GM20431 (cell line): ENCODE measurements around the gene SYK.
"Not testable (repeated sequence)": the region's sequence is repeated elsewhere in the genome, so short reads cannot be mapped to it uniquely, and the experiment has no call there.

Experiments used
- in situ Hi-C: fragments of 300-500 bp; cut with MseI, MboI; formaldehyde crosslinking; loops from one replicate; pipeline ENCODE4 v1.15.0; 2020; ENCODE audit warnings: low sequenced_read_pairs; ENCODE audit not compliant: unreplicated experiment

SYK gene

DNA sequence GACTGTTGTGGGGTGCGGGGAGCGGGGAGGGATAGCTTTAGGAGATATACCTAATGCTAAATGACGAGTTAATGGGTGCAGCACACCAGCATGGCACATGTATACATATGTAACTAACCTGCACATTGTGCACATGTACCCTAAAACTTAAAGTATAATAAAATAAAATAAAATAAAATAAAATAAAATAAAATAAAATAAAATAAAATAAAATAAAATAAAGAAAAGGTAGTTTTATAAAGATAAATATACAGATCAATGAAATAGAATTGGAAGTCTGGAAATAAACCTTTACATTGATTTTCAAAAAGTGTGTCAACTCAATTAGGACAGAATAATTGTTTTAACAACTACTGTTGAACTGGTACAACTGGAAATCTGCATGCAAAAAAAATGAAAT is 8.6 kb upstream of the SYK start:
- in situ Hi-C loops: not testable (repeated sequence)

- in situ Hi-C loops: no loop called here
Observed at GRCh38 chr9:90793729-90794128, 7.9 kb upstream of the SYK start.

DNA sequence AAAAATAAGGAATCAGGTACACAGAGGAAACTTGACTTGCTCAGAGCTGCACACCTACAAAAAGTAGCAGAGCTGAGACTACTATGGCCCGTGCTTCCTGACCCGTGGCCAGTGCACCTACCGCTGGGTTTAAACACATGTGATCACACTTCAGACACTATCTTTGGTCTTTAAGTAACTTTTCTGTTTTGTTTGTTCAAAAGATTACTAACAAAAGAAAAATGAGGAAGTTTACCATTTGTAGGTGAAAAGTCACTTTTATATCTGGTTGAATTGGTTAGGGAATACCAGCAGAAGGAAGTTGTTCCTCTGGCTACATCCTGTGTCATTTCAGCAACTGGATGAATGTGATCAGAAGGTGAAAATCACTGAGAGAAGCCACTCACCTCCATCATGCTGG is 6.5 kb upstream of the SYK start:
- in situ Hi-C loops: no loop called here

DNA sequence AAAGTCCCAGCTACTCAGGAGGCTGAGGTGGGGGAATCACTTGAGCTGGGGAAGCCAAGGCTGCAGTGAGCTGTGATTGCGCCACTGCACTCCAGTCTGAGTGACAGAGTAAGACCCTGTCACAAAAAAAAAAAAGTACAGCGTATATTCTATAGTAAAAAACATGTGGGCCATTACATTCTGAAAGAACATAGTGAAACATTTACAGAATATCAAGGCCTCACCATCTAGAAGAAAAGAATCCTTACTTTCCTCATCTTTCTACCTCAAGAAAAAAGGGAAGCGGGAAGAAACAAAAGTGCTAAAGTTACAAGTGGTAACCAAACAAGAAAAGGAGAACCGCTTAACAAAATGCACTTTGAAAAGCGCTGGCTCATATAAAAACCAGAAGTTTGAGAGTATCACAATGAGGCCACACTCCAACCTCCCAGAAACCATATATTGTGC is 5.7 kb upstream of the SYK start:
- in situ Hi-C loops: no loop called here

DNA sequence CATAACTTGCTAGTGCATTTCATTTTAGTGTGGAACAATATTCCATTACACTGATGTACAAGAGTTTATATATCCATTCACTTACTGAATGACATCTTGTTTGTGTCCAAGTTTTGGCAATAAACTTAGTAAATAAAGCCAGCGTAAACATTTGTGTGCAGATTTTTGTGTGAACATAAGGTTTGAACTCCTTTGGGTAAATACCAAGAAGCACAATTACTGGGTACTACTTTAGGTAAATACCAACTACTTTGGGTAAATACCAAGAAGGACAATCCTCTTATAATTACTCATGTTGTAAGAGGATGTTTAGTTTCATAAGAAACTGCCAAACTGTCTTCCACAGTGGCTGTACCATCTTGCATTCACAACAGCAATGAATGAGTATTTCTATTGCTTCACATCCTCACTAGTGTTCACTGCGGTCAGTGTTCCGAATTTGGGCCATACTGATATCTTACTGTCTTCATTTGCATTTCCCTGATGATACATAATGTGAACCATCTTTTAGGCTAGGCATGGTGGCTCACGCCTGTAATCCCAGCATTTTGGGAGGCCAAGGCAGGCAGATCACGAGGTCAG is 2.3 kb upstream of the SYK start:
- in situ Hi-C loops: no loop called here

GRCh38 chr9:90801973-90802322 is 329 bp downstream of the SYK start:
- in situ Hi-C loops: no loop called here

- in situ Hi-C loops: no loop called here
Observed at GRCh38 chr9:90802386-90802985, 867 bp downstream of the SYK start.

- in situ Hi-C loops: no loop called here
Observed at GRCh38 chr9:90803860-90804593, 2.4 kb downstream of the SYK start.

DNA sequence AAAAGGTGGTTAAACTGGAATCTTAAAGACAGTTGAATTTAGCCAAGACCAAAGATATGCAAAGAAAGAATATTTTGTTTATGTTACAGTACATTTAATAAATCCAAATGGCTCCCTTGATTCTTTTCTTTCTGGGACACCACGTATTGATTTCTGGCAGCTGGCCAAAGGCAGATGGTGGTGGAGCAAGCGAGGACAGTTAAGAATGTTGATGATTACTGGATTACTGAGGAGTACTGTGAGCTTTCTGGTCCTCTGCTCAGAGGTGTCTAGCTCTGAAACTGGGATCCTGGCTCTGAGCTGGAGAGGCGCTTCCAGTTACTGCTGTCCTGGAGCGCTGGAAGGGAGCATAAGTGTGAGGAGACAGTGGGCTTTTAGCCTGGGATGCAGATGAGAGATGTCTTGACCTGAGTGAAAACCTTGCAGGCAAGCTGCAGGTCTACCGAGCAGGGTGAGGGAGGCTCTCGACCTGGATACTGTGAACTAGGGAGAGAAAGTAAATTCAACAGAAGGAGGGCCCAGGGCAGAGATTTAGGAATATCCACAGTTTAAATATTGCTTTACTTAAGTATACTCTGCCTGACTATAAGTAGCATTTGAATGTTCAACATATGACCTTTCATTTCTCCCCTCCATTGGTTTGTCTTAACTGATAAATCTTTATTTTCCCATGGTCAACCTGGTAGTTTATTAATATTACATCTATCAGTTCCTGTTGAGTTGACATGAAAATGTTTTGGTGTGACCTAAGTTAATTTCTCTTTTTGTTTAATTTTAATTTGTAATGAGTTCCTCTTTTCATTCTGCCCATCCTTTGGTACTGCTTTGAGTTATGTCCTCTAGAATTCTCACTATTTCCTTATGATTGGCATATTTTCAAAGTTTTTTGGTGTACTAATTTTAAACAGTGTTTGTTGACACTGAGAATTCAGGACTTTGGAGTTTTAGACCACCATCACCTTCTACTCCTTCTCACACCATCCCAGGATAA is 3.7 kb downstream of the SYK start:
- in situ Hi-C loops: no loop called here

GRCh38 chr9:90807006-90807405 is 5.4 kb downstream of the SYK start:
- in situ Hi-C loops: no loop called here

- in situ Hi-C loops: no loop called here
Observed at GRCh38 chr9:90808398-90808797, 6.8 kb downstream of the SYK start.

GRCh38 chr9:90808890-90809685 is 7.5 kb downstream of the SYK start:
- in situ Hi-C loops: no loop called here

GRCh38 chr9:90810691-90811090 is 9.1 kb downstream of the SYK start:
- in situ Hi-C loops: no loop called here

DNA sequence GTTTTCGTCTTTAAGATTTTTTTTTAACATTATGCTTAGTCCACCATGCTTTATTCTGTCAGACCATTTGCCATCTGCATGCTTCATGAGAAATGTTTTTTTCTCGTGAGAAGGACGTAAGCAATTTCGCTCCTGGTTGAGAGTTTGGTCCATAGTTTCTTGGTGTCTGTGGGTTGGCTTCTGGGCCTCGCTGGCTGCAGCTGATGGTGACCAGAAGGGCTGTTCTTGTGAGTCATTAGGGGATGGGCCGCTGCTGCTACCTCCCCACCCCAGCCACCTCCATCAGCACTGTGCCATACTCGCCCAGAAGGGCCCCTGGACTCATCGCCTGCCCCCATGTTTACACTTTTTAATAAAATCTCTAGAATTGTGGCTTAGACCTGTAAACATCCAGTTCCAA is 11.4 kb downstream of the SYK start:
- in situ Hi-C loops: no loop called here

DNA sequence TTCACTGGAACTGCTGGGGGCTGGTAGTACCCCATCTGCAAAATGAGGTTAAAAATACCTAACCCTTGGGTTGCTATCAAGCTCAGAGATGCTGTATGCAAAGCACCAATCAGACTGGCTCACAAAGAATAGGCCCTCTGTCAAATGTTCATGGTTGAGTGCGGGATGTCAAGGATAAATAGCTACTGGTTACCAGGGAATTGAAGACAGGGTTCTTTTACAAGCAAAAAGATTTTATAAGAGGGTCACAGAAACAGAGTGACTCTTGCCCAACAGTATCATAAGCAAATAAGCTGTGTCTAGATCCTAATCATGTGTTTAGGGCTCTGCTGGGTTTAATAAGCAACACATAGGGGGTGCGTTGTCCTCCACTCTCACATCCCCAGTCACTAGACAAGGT is 11.9 kb downstream of the SYK start:
- in situ Hi-C loops: no loop called here

DNA sequence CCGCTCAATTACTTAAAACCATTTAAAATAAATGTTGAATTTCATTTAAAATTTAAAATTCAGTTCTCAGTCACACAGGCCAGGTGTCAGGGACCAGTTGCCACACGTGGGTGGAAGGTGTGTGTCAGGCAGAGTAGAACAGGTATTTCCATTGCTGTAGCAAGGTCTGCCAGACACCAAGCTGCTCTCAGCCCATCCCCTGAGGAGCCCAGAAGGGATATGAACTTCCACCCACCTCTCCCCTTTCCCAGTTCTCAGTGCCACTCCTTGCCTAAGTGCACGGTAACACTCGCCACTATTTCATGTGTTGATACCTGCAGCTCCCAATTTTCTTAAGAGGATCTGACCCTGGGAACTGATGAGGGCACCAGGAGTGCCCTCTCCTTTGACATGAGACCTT is 12.7 kb downstream of the SYK start:
- in situ Hi-C loops: no loop called here

DNA sequence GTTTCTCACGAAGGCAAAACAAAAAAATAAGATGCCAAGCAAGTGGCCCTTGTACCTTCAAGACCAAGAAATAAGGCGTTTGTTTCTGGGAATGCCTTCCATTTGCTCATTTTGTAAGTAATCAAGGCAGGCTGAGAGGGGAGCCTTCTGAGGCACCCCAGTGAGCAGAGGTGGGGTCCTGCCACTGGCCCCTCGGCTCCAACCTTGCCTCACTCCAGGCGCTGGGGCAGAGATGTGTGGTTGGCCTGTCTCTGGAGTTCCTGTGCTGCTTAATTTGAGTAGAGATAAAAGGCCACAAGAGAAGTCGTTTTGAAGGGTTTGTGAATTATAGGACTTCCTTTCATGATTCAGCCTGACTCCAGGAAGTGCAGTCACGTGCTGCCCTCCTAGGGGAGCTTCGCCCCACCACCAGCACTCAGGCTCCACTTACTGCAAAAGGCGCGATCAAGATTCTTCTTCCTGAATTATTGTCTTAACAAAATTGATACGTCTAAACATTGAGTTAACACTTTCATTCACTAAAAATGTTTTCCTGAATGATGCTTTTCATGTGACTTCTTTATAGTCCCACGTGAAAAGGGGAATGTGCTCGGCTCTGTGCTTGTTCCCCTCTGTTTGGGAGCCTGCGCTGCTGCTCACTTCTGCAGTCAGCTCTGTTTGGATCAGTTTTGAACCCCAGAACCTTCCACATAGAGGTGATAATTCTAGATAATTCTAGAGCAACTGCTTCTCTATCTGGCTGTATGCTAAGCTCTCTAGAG is 13.7 kb downstream of the SYK start:
- in situ Hi-C loops: no loop called here

DNA sequence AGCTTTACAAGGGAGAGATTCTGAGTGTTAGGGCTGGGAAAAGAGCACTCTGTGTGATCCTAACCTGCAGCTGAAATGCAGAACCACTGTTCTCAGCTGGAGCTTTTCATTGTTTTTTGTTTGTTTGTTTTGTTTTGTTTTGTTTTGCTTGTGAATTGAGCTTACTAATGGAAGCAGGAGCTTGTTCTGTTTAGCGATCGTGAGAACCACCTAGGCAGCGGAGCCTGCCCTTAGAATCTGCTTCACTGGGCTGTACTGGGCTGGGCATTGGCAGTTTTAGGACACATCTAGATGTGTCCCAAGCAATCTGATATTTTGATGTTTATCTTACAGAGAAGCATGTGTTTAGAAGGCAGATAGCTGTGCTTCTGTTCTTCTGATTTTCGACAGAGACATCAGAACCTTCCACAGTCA is 14.3 kb downstream of the SYK start:
- in situ Hi-C loops: no loop called here

DNA sequence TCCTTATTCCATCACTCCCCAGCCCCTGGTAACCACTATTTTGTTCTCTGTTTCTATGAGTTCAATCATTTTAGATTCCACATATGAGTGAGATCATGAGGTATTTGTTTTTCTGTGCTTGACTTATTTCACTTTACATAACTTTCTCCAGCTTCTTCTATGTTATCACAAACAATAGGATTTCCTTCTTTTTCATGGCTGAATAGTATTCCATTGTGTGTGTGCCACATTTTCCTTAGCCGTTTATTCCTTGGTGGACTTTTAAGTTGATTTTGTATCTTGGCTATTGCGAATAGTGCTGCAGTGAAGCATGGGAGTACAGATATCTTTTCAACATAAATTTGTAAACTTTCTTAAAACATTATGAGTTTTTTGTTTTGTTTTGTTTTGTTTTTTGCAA is 15.1 kb downstream of the SYK start:
- in situ Hi-C loops: no loop called here
